CD14-positive monocyte (primary cell): ENCODE data around the gene WBP11. TPM values are rescaled to one million over a fixed set of nuclear protein-coding genes. Genes with fewer than 3 reads are reported as not detected.

Experiments
- DNase-seq, 3 donors: peaks; one replicate each; pipeline ENCODE4 v3.0.0-alpha.2; 2011 to 2022
- H2AFZ ChIP-seq: 2 replicates; pipeline ENCODE4 v1.6.0; 2012; ENCODE audit warnings: mild to moderate bottlenecking, low read depth, low read length, inconsistent platforms; ENCODE audit not compliant: insufficient read depth, poor library complexity, severe bottlenecking
- H3K27ac ChIP-seq, 2 donors: 1 replicate in 1 of 2; 2 replicates in 1 of 2; pipeline ENCODE4 v1.5.1; 2012 to 2013; ENCODE audit warnings: low read length in 2 of 2, control low read depth in 1 of 2, inconsistent platforms in 1 of 2, low read depth in 1 of 2, mild to moderate bottlenecking in 1 of 2
- H3K27me3 ChIP-seq, 2 donors: one replicate each; pipeline versions ENCODE4 v1.6.0 to v1.6.1; 2011 to 2013; ENCODE audit warnings: low read length in 2 of 2; ENCODE audit not compliant: control insufficient read depth in 2 of 2, insufficient read depth in 2 of 2
- H3K36me3 ChIP-seq, 2 donors: replicated peaks in 1 of 2; 1 replicate in 1 of 2; 2 replicates in 1 of 2; pipeline versions ENCODE4 v1.5.1 to v1.6.1; 2012 to 2013; ENCODE audit warnings: low read length in 2 of 2, control low read depth in 1 of 2, inconsistent platforms in 1 of 2, mild to moderate bottlenecking in 1 of 2; ENCODE audit not compliant: insufficient read depth in 2 of 2, control insufficient read depth in 1 of 2
- H3K4me1 ChIP-seq, 2 donors: 1 replicate in 1 of 2; 2 replicates in 1 of 2; pipeline versions ENCODE4 v1.5.1 to v1.6.1; 2012 to 2013; ENCODE audit warnings: low read length in 2 of 2, control low read depth in 1 of 2, inconsistent platforms in 1 of 2, mild to moderate bottlenecking in 1 of 2, moderate library complexity in 1 of 2; ENCODE audit not compliant: insufficient read depth in 2 of 2, control insufficient read depth in 1 of 2
- H3K4me2 ChIP-seq: replicated peaks from 2 replicates; pipeline ENCODE3; 2012; ENCODE audit warnings: low read length, moderate library complexity, mild to moderate bottlenecking; ENCODE audit not compliant: poor library complexity, severe bottlenecking; ENCODE audit errors: extremely low read depth
- H3K4me3 ChIP-seq, 3 experiments: fragments of 200-600 bp in 1 of 3; sonication (generic) in 1 of 3; replicated peaks in 1 of 3; 1 replicate in 2 of 3; 2 replicates in 1 of 3; pipeline ENCODE4 v1.5.1; 2011 to 2013; ENCODE audit warnings: low read length in 3 of 3, mild to moderate bottlenecking in 3 of 3, control low read depth in 2 of 3, low read depth in 2 of 3, inconsistent platforms in 1 of 3, moderate library complexity in 1 of 3
- H3K79me2 ChIP-seq: 2 replicates; pipeline ENCODE4 v1.6.0; 2012; ENCODE audit warnings: mild to moderate bottlenecking, control low read depth, inconsistent platforms, low read length, moderate library complexity; ENCODE audit not compliant: insufficient read depth
- H3K9ac ChIP-seq: 2 replicates; pipeline ENCODE4 v1.6.0; 2017; ENCODE audit warnings: low read length, mild to moderate bottlenecking; ENCODE audit not compliant: insufficient read depth, poor library complexity, severe bottlenecking
- H3K9me3 ChIP-seq, 2 donors: replicated peaks in 1 of 2; 1 replicate in 1 of 2; 2 replicates in 1 of 2; pipeline versions ENCODE4 v1.5.1 to v1.6.1; 2012 to 2013; ENCODE audit warnings: low read length in 2 of 2, control low read depth in 1 of 2; ENCODE audit not compliant: control insufficient read depth in 1 of 2, insufficient read depth in 1 of 2
- H4K20me1 ChIP-seq: 2 replicates; pipeline ENCODE4 v1.6.0; 2012; ENCODE audit warnings: mild to moderate bottlenecking, low read length, control low read depth, moderate library complexity; ENCODE audit not compliant: insufficient read depth
- H3K27ac Mint-ChIP-seq, 7 donors: one replicate each; pipeline ENCODE4 v1.8.0; 2020; ENCODE audit warnings: mild to moderate bottlenecking in 7 of 7, mixed read lengths in 7 of 7, moderate library complexity in 6 of 7, inconsistent platforms in 2 of 7
- H3K27me3 Mint-ChIP-seq, 3 donors: one replicate each; pipeline ENCODE4 v1.8.0; 2021 to 2022; ENCODE audit warnings: low read depth in 3 of 3, mild to moderate bottlenecking in 3 of 3, mixed read lengths in 3 of 3, moderate library complexity in 3 of 3, inconsistent platforms in 1 of 3
- H3K36me3 Mint-ChIP-seq, 2 donors: one replicate each; pipeline ENCODE4 v1.8.0; 2020; ENCODE audit warnings: mixed read lengths in 2 of 2, inconsistent platforms in 1 of 2, mild to moderate bottlenecking in 1 of 2
- H3K4me1 Mint-ChIP-seq: one replicate; pipeline ENCODE4 v1.8.0; 2020; ENCODE audit warnings: mild to moderate bottlenecking, mixed read lengths
- H3K4me3 Mint-ChIP-seq, 2 donors: one replicate each; pipeline ENCODE4 v1.8.0; 2020; ENCODE audit warnings: mild to moderate bottlenecking in 2 of 2, mixed read lengths in 2 of 2, moderate library complexity in 1 of 2
- H3K9me3 Mint-ChIP-seq, 7 donors: one replicate each; pipeline ENCODE4 v1.8.0; 2020 to 2022; ENCODE audit warnings: mixed read lengths in 7 of 7, mild to moderate bottlenecking in 6 of 7, moderate library complexity in 6 of 7, inconsistent platforms in 2 of 7
- WGBS: methylation state at CpG from one replicate; pipeline ENCODE4 v1.1.5; 2013; ENCODE audit warnings: missing lambda C conversion rate; ENCODE audit not compliant: insufficient coverage; 5-methylcytosine and 5-hydroxymethylcytosine counted together
- intact Hi-C, 2 donors: fragments of 100-400 bp; cut with micrococcal nuclease; formaldehyde crosslinking; loops; one replicate each; pipeline versions ENCODE4 v1.15.0 to v1.15.1; 2023
- polyA plus RNA-seq, 3 donors: library from polyadenylated mRNA; depleted of rRNA in 1 of 3; unstranded in 2 of 3; stranded (reverse) in 1 of 3; fragments of 300-500 nt in 2 of 3; fragments of >200 nt in 1 of 3; fragmentation: Illumina TruSeq in 2 of 3; gene quantifications; 1 replicate in 2 of 3; 2 replicates in 1 of 3; pipeline ENCODE4 v1.2.3, GENCODE V29; 2012 to 2021
- TF ChIP-seq, protein P1 (sequence below): fragments of 200-600 bp; IDR thresholded peaks from one replicate; pipeline ENCODE4 v1.8.0; 2022; ENCODE audit warnings: antibody characterized with exemption, mild to moderate bottlenecking

The WBP11 gene
- polyA plus RNA-seq, 3 donors: 20.5 to 46.2 (median 29.2) TPM

DNA sequence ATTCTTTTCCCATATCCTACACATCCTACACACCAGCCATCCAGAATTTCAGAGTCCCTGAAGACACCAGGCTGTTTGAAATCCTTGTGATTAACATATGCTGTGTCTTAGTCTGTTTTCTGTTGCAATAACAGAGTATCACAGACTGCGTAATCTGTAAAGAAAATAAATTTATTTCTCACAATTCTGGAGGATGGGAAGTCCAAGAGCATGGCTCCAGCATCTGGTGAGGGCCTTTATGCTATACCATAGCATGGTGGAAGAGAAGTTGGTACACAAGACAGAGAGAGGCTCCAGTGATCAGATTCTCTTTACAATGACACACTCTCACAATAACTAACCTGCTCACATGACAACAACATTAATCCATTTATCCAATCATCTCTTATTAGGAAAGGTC, 36.0 kb upstream of the WBP11 start:
- Histone ChIP-seq H3K9ac (no peak overlapping the region), H3K4me1 (no peaks in the 10 kb centered on the region), H3K79me2 (no peaks in the 10 kb centered on the region), H4K20me1 (no peaks in the 10 kb centered on the region), H3K27me3 (no peaks in the 10 kb centered on the region), H3K27ac (no peak overlapping the region), H3K9me3 (no peaks in the 10 kb centered on the region), H2AFZ (no peak overlapping the region), H3K4me3 (no peak overlapping the region), H3K36me3 (no peaks in the 10 kb centered on the region), H3K4me2 (no peak overlapping the region)
- no peak overlapping the region for H3K27ac Mint-ChIP-seq
- no peak for DNase-seq
- intact Hi-C loops: no loop called here
- no peaks in the 10 kb centered on the region for H3K4me1 Mint-ChIP-seq
- no peaks in the 10 kb centered on the region for H3K36me3 Mint-ChIP-seq
- H3K9me3 Mint-ChIP-seq: peaks cover 0 to 3% (median 0%) of the 10 kb centered on the region in 7 donors
- no CpG with 5 or more reads among the region's 1 CpG for WGBS
- TF ChIP-seq, protein P1, sequence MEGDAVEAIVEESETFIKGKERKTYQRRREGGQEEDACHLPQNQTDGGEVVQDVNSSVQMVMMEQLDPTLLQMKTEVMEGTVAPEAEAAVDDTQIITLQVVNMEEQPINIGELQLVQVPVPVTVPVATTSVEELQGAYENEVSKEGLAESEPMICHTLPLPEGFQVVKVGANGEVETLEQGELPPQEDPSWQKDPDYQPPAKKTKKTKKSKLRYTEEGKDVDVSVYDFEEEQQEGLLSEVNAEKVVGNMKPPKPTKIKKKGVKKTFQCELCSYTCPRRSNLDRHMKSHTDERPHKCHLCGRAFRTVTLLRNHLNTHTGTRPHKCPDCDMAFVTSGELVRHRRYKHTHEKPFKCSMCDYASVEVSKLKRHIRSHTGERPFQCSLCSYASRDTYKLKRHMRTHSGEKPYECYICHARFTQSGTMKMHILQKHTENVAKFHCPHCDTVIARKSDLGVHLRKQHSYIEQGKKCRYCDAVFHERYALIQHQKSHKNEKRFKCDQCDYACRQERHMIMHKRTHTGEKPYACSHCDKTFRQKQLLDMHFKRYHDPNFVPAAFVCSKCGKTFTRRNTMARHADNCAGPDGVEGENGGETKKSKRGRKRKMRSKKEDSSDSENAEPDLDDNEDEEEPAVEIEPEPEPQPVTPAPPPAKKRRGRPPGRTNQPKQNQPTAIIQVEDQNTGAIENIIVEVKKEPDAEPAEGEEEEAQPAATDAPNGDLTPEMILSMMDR: no peak
- no peak overlapping the region for H3K4me3 Mint-ChIP-seq
- H3K27me3 Mint-ChIP-seq: peaks cover 0 to 2% (median 2%) of the 10 kb centered on the region in 3 donors

DNA sequence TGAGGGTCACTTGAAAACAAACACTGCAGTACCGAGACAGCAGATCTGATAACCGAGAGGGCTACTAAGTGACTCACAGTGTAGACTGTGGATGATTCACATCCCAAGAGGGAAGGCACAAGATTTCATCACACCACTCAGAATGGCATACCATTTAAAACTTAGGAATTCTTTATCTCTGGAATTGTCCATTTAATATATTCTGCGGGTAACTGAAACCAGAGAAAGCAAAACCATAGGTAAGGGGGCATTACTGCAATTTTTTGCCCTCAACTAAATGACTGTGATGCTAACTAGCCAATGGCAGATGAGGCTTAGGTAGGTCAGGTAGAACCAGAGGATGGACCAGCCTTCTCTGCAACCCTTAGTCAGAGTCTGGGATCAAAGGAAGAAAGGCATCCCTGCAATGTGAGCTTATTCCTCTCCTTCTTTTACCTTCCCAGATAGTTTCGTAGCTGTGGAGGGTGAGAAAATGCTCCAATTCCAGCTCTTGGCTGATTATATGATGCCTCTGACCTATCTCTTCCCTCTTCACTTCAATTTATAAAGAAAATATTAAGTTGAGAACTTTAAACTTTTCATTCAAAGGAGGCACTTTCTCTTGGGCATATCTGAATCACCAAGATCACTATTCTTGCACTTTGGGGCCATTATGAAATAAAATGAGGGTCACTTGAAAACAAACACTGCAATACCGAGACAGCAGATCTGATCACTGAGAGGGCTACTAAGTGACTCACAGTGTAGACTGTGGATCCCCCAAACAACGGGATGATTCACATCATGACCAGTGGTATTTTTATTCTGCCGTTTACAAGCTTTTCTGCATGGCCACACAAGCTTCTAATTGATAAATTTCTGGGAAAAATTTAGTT, 33.3 kb upstream of the WBP11 start:
- Histone ChIP-seq H3K27ac (no peak overlapping the region), H4K20me1 (no peaks in the 10 kb centered on the region), H3K4me1 (no peaks in the 10 kb centered on the region), H3K4me2 (no peak overlapping the region), H3K4me3 (no peak overlapping the region), H3K9me3 (no peaks in the 10 kb centered on the region), H3K9ac (no peak overlapping the region), H3K36me3 (no peaks in the 10 kb centered on the region), H2AFZ (no peak overlapping the region), H3K27me3 (peaks cover 0 to 2% of the 10 kb centered on the region in 2 donors), H3K79me2 (no peaks in the 10 kb centered on the region)
- WGBS: 100% methylated on average over 2 of the region's 7 CpGs
- TF ChIP-seq, protein P1: no peak
- peak in 2 of 3 donors; percentile 10 to 52 for DNase-seq
- peaks cover 0 to 3% (median 0%) of the 10 kb centered on the region in 7 donors for H3K9me3 Mint-ChIP-seq
- intact Hi-C loops: no loop called here
- peaks cover 2% of the 10 kb centered on the region in 3 donors for H3K27me3 Mint-ChIP-seq
- H3K4me3 Mint-ChIP-seq: no peak overlapping the region
- no peaks in the 10 kb centered on the region for H3K4me1 Mint-ChIP-seq
- H3K27ac Mint-ChIP-seq: no peak overlapping the region
- H3K36me3 Mint-ChIP-seq: no peaks in the 10 kb centered on the region
